HG03558 (cell line): ENCODE results near the gene PAPOLG.

Source experiments
- ATAC-seq: cut with Tn5 transposase; IDR thresholded peaks from one replicate; pipeline ENCODE4 v1.9.1; 2021; ENCODE audit warnings: moderate number of reproducible peaks; ENCODE audit not compliant: unreplicated experiment; ENCODE audit errors: extremely low read depth

Gene PAPOLG

DNA sequence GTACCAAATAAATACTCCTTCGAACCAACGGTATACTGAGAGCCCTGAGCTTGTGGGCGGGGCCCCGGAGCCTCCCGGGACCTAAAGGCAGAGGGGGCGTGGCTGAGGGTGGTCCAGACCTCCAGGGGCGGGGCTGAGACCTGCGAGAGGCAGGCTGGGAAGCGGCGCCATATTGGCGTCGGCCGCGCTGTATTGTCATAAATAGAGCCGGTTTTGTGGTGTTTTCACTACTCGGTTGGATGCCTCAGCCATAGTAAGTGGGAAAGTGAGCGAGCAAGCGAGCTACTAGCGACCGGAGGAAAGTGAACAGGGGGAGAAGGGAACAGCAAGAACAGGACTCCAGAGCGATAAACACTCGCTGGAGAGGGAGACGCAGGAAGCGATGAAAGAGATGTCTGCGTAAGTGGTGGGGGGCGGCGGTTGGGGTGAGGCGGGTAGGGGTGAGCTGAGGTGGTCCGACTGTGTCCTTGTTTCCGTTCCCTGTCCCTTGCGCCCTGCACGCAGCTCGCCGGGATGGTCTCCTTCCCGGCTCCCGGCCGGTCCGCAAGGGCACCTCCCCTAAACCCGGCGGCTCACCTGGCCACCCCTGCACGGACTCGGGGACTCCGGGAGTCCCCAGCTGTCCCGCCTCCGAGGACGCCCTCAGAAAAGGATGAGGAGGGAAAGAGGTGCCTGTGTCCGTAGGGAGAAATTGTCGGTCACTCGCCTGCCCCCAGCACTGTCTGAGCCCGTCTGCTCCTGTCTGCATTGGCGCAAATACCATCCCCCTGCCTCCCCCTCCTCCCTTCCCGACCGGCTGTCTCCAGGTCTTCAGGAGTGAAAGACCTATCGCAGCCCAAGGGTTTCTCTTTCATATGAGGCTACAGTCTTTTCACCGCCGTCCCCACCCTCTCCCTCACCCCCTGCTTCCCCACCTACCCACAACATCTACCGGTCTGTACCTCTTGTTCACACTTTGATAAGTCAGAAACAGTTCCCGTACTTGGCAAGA, at the start of gene PAPOLG:
TSS of gene PAPOLG (plus strand) at position 172 of the 991 bp plus-strand sequence. CDS start at position 383, 211 bp downstream.
- peak; percentile 96 for ATAC-seq

DNA sequence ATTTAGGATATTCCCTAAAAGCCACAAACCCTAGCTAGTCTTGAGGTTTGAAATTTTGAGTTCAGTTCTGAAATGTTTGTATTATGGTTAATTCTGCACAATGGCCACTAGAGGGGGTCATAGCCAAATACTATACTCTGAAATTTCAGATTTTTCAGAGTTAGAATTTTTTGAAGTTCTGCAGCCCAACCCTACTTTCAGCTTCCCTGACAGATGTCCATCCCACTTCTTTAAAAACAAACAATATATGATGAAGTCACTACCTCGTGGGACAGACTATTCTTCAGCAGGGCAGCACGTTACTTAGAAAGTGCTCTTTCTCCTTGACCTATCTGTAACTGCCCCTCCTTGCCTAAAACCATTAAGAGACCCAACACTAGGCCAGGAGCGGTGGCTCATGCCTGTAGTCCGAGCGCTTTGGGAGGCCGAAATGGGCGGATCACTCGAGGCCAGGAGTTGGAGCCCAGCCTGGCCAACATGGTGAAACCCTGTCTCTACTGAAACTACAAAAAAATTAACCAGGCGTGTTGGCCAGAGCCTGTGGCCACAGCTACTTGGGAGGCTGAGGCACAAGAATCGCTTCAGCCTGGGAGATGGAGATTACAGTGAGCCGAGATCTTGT, 48.2 kb upstream of the PAPOLG start:
- ATAC-seq = no peak

- ATAC-seq = no peak
Observed at GRCh38 chr2:60708630-60709320, 47.3 kb upstream of the PAPOLG start.

- ATAC-seq = no peak
Observed at GRCh38 chr2:60710707-60711106, 45.4 kb upstream of the PAPOLG start.

DNA sequence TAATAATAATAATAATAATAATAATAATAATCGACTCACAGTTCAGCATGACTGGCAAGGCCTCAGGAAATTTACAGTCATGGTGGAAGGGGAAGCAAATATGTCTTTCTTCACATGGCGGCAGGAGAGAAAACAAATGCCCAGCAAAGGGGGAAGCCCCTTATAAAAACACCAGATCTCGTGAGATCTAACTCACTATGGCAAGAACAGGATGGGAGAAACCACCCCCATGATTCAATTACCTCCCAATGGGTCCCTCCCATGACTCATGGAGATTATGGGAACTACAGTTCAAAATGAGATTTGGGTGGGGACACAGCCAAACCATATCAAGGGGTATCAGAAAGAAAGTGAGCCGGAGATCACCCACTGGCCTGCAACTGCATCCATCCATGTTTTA, 40.5 kb upstream of the PAPOLG start:
- no peak for ATAC-seq

GRCh38 chr2:60717691-60718090, 38.4 kb upstream of the PAPOLG start:
- ATAC-seq = no peak

DNA sequence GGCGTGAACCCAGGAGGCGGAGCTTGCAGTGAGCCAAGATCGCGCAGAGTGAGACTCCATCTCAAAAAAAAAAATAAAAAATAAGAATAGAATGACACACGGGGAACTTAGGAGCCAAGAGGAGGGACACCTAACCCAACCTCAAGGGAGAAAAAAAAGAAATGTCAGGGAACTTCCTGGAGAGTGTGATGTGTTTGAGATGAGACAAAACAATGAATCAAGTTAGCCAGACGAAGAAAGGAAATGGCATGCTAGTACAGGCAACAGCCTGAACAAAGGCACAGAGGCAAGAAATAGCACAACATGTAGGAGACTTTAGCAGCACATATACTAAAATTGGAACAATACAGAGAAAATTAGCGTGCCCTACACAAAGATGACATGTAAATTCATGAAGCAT, 36.7 kb upstream of the PAPOLG start:
- no peak for ATAC-seq

GRCh38 chr2:60725466-60725865, 30.6 kb upstream of the PAPOLG start:
- no peak for ATAC-seq

DNA sequence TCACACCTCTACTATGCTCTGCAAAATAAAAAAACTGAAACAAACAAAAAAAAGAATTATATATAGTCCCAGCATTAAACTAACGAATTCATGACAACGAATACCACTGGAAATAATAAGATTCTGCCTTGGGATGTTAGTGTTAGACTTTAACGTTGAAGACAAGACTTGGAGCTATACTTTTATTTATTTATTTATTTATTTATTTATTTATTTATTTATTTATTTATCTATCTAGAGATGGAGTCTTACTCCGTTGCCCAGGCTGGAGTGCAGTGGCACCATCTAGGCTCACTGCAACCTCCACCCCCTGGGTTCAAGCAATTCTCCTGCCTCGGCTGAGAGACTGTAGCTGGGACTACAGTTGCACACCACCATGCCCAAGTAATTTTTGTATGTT, 27.2 kb upstream of the PAPOLG start:
- ATAC-seq = no peak

GRCh38 chr2:60735496-60736250, 20.4 kb upstream of the PAPOLG start:
- ATAC-seq = no peak

GRCh38 chr2:60738679-60739078, 17.4 kb upstream of the PAPOLG start:
- ATAC-seq = no peak

DNA sequence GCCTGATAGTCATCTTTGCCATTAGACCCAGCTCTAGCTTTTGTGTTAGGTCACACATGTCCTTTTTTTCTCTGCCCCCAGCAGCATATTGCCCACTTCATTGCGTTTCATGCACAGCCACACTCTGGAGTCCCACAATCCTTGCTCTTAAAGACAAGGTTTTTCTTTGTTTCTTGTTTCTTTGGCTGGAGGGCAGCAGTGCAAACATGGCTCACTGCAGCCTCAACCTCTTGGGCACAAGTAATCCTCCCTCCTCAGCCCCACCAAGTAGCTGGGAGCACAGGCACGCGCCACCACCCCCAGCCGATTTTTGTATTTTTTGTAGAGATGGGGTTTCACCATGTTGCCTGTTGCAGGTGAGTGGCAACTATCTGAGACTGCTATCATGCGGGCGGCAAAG, 16.9 kb upstream of the PAPOLG start:
- no peak for ATAC-seq

DNA sequence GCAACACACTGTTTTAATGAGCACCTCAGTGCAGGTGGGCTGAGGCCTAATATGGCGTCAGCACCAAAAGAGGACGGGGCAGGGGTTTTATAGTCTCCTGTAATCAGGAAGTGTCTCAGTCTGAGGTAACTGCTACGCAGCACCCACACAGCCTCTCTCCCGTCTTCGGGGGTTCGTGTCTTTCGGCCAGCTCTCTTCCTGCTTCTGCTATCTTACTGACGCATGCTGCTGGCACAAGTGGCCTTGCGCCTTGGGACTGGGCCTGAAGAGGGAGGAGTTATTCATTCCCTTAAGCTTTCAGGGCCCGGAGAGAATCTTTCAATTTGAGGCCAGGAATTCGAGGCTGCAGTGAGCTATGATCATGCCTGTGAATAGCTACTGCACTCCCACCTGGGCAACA, 14.5 kb upstream of the PAPOLG start:
- ATAC-seq = no peak

DNA sequence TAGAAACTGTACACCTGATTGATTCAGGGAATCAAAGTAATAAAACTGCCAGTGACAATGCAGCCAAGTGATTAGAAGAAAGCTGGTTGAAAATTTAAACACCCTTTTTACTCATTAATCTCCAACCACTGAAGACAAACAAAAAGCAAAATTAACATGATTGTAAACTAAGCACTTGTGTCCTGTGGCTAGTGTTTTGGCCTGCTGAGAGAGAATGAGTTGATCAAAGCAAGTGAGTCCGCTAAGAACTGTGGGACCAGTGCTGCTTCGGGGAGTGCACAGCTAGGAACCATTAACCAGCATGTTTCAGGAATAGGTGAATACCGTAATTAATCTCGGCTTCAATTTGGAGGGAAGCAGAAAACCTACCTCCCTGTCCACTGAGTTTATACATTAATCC, 13.6 kb upstream of the PAPOLG start:
- no peak for ATAC-seq

DNA sequence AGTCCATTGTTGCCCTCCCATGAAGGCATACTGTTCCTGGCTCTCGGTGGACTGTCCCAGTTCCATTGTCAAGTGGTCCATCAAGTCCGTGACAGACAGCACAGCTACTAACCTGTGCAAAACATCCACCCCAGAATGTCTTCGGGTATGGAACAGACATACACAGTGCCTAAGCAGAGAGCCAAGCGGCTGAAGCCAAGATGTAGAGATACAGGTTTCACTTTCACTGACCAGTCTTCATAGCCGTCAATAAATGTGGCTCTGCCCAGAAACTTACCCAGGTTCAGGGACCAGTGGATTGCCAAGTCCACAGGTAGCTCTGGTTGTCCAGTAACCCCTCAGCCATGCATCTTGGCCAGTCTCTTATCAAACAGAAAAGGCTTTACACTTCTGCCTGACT, 10.7 kb upstream of the PAPOLG start:
- no peak for ATAC-seq

- no peak for ATAC-seq
Observed at GRCh38 chr2:60745761-60746160, 10.3 kb upstream of the PAPOLG start.

DNA sequence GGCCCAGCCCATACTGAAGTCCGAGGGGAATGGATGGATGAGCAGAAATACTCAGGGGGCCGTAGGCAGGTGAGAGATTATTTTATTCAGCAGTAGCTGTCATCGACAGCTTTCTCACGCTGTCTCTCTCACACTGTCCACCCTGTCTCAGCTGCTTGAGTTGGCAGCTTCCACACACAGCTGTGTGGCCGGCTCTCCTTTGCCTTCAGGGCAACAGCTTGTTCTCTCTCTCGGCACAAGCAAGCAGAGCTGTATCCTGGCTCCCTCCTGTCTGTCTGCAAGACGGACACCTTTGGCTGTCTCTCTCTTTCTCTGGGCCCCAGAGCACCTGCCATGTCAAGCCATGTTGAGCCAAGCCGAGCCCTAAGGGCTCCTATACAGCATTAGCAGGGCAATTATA, 9.8 kb upstream of the PAPOLG start:
- no peak for ATAC-seq

- no peak for ATAC-seq
Observed at GRCh38 chr2:60759654-60760053, 3.6 kb downstream of the PAPOLG start.

GRCh38 chr2:60764736-60765534, 8.9 kb downstream of the PAPOLG start:
- ATAC-seq = no peak
